Caco-2 (cell line): ENCODE results near the gene NMNAT2. TPM values are rescaled to one million over a fixed set of nuclear protein-coding genes. Genes with fewer than 3 reads are reported as not detected.

Experiments used
- BruUV-seq: library from RNA; stranded (reverse); fragments of 400-500 nt; replicated peaks from 2 replicates; lab custom pipeline; 2021; lab: Mats Ljungman, UMichigan
- CTCF ChIA-PET: fragments of 300-600 bp; sonication (Branson Sonifier 250); formaldehyde crosslinking; loops from one replicate; lab custom pipeline; 2022; ENCODE audit warnings: antibody characterized with exemption; lab: Charles Lee
- POLR2A ChIA-PET: fragments of 300-600 bp; sonication (Branson Sonifier 250); formaldehyde crosslinking; loops from one replicate; lab custom pipeline; 2022; ENCODE audit warnings: antibody characterized with exemption; lab: Charles Lee
- DNase-seq, 2 experiments: peaks; one replicate each; pipeline versions ENCODE4 v3.0.0 to v3.0.0-alpha.2; 2020 to 2022
- H3K27me3 ChIP-seq: replicated peaks from 2 replicates; pipeline ENCODE4 v1.6.0; 2011; ENCODE audit warnings: low read length; ENCODE audit not compliant: control insufficient read depth, insufficient read depth
- H3K36me3 ChIP-seq: 2 replicates; pipeline ENCODE4 v1.5.1; 2011; ENCODE audit warnings: low read length; ENCODE audit not compliant: control insufficient read depth, insufficient read depth
- H3K4me1 ChIP-seq: fragments of 250-450 bp; sonication (Bioruptor Pico); 2 replicates; pipeline ENCODE4 v1.5.1; 2020; ENCODE audit warnings: mild to moderate bottlenecking
- H3K4me3 ChIP-seq: 2 replicates; pipeline ENCODE4 v1.5.1; 2011; ENCODE audit warnings: low read depth, mild to moderate bottlenecking, control low read depth, low read length
- H3K9me3 ChIP-seq: fragments of 250-450 bp; sonication (Bioruptor Pico); 2 replicates; pipeline ENCODE4 v1.5.1; 2020; ENCODE audit warnings: mild to moderate bottlenecking, moderate library complexity
- H3K27ac Mint-ChIP-seq: one replicate; pipeline ENCODE4 v1.8.0; 2022; ENCODE audit warnings: mixed read lengths; ENCODE audit not compliant: unreplicated experiment
- H3K27me3 Mint-ChIP-seq: one replicate; pipeline ENCODE4 v1.8.0; 2022; ENCODE audit warnings: mixed read lengths; ENCODE audit not compliant: insufficient read depth, unreplicated experiment
- H3K36me3 Mint-ChIP-seq: one replicate; pipeline ENCODE4 v1.8.0; 2022; ENCODE audit warnings: mild to moderate bottlenecking, mixed read lengths; ENCODE audit not compliant: insufficient read depth, unreplicated experiment
- H3K4me1 Mint-ChIP-seq: one replicate; pipeline ENCODE4 v1.8.0; 2022; ENCODE audit warnings: low read depth, mixed read lengths; ENCODE audit not compliant: unreplicated experiment
- H3K4me3 Mint-ChIP-seq: one replicate; pipeline ENCODE4 v1.8.0; 2022; ENCODE audit warnings: mild to moderate bottlenecking, moderate library complexity, mixed read lengths; ENCODE audit not compliant: unreplicated experiment
- H3K9me3 Mint-ChIP-seq: one replicate; pipeline ENCODE4 v1.8.0; 2022; ENCODE audit warnings: mixed read lengths; ENCODE audit not compliant: unreplicated experiment
- CTCF ChIP-seq, 2 experiments: fragments of 200-600 bp in 1 of 2; IDR thresholded peaks; 1 replicate in 1 of 2; 2 replicates in 1 of 2; pipeline versions ENCODE4 v1.5.1 to v1.8.0; 2011 to 2022; ENCODE audit warnings: antibody characterized with exemption in 1 of 2, control low read depth in 1 of 2, inconsistent platforms in 1 of 2, low read depth in 1 of 2, low read length in 1 of 2, mild to moderate bottlenecking in 1 of 2, moderate library complexity in 1 of 2; ENCODE audit not compliant: insufficient read depth in 1 of 2, severe bottlenecking in 1 of 2, unreplicated experiment in 1 of 2
- intact Hi-C: fragments of 100-400 bp; cut with micrococcal nuclease; formaldehyde crosslinking; loops from one replicate; pipeline ENCODE4 v1.10.0; 2022; ENCODE audit not compliant: unreplicated experiment
- total RNA-seq: library from RNA; stranded (reverse); gene quantifications from 2 replicates; pipeline ENCODE4 v1.2.3, GENCODE V29; 2022

NMNAT2 gene
- total RNA-seq, 1 experiment from 2014 or later, result 16.4 TPM

- no peaks in the 10 kb centered on the region for H3K9me3 ChIP-seq
- Mint-ChIP-seq H3K4me3 (no peak overlapping the region), H3K36me3 (peaks cover 42% of the 10 kb centered on the region), H3K27me3 (no peaks in the 10 kb centered on the region), H3K27ac (no peak overlapping the region), H3K9me3 (no peaks in the 10 kb centered on the region), H3K4me1 (peaks cover 42% of the 10 kb centered on the region)
- TF ChIP-seq CTCF (IDR thresholded peaks at IDR 0.05; ENCODE audit: insufficient read depth in 1 of 2, low read depth in 1 of 2, low read length in 1 of 2, severe bottlenecking in 1 of 2, unreplicated experiment in 1 of 2), result no peak
- H3K36me3 ChIP-seq, result peaks cover 4% of the 10 kb centered on the region; the same call in 1 of the 2 replicates
- no peak overlapping the region for H3K4me3 ChIP-seq
- no TSS peak for BruUV-seq
- POLR2A ChIA-PET, result no interaction called here
- intact Hi-C loops, result no loop called here
- CTCF ChIA-PET, result no interaction called here
- peaks cover 75% of the 10 kb centered on the region for H3K4me1 ChIP-seq
- DNase-seq, result no peak
- no peaks in the 10 kb centered on the region for H3K27me3 ChIP-seq
Observed at GRCh38 chr1:183231545-183231944, 186.6 kb downstream of the NMNAT2 start.

GRCh38 chr1:183230413-183230812, 187.8 kb downstream of the NMNAT2 start:
- Histone ChIP-seq H3K36me3 (peaks cover 3% of the 10 kb centered on the region; the same call in 1 of the 2 replicates), H3K4me3 (no peak overlapping the region), H3K27me3 (no peaks in the 10 kb centered on the region), H3K4me1 (peaks cover 64% of the 10 kb centered on the region), H3K9me3 (no peaks in the 10 kb centered on the region)
- Mint-ChIP-seq H3K9me3 (no peaks in the 10 kb centered on the region), H3K27me3 (no peaks in the 10 kb centered on the region), H3K4me3 (no peak overlapping the region), H3K36me3 (peaks cover 39% of the 10 kb centered on the region), H3K4me1 (peaks cover 36% of the 10 kb centered on the region), H3K27ac (no peak overlapping the region)
- POLR2A ChIA-PET, result no interaction called here
- no peak for TF ChIP-seq CTCF (IDR thresholded peaks at IDR 0.05; ENCODE audit: insufficient read depth in 1 of 2, low read depth in 1 of 2, low read length in 1 of 2, severe bottlenecking in 1 of 2, unreplicated experiment in 1 of 2)
- DNase-seq, result no peak
- BruUV-seq, result no TSS peak
- intact Hi-C loops, result no loop called here
- CTCF ChIA-PET, result interaction anchor here (0.6 kb wide), 1 partner anchor 35 kb away, joined by 3 read pairs; no protein-coding TSS in a partner anchor

- peak; percentile 91 to 94 for DNase-seq
- Histone ChIP-seq H3K27me3 (no peaks in the 10 kb centered on the region), H3K4me1 (peaks cover 51% of the 10 kb centered on the region), H3K9me3 (no peaks in the 10 kb centered on the region), H3K36me3 (peaks cover 2% of the 10 kb centered on the region; the same call in 1 of the 2 replicates), H3K4me3 (no peak overlapping the region)
- TSS peak; percentile 75 for BruUV-seq
- Mint-ChIP-seq H3K4me1 (peaks cover 28% of the 10 kb centered on the region), H3K9me3 (no peaks in the 10 kb centered on the region), H3K27me3 (no peaks in the 10 kb centered on the region), H3K27ac (peak overlapping the region; percentile 49), H3K36me3 (peaks cover 30% of the 10 kb centered on the region), H3K4me3 (no peak overlapping the region)
- TF ChIP-seq CTCF (IDR thresholded peaks at IDR 0.05; ENCODE audit: insufficient read depth in 1 of 2, low read depth in 1 of 2, low read length in 1 of 2, severe bottlenecking in 1 of 2, unreplicated experiment in 1 of 2), result no peak
- intact Hi-C loops, result loop anchor here (1.0 to 2.0 kb wide), 8 partner anchors 33 to 260 kb away; partner anchors contain the start of genes LAMC1 and LAMC2
- POLR2A ChIA-PET, result interaction anchor here (0.9 kb wide), 1 partner anchor 266 kb away, joined by 3 read pairs; no protein-coding TSS in a partner anchor
- CTCF ChIA-PET, result interaction anchor here (0.5 to 2.3 kb wide), 9 partner anchors 9 to 266 kb away, joined by 3 to 19 read pairs (median 3); no protein-coding TSS in a partner anchor
Observed at GRCh38 chr1:183228347-183229220, 189.6 kb downstream of the NMNAT2 start.
